ENCODE data around the gene NR0B1.

Gene NR0B1

GRCh38 chrX:30309139-30309571 lies at the start of gene NR0B1:
NR0B1 (minus strand) TSS chrX:30309390; CDS start chrX:30309363, 27 bp downstream.
- DNase-seq = no peak

- DNase-seq = no peak
These were observed 40.8 kb upstream of the NR0B1 start for GRCh38 chrX:30349946-30350345.

GRCh38 chrX:30343206-30343605 lies 34.0 kb upstream of the NR0B1 start:
- DNase-seq = no peak

- no peak for DNase-seq
These were observed 31.6 kb upstream of the NR0B1 start for GRCh38 chrX:30340753-30341152.

GRCh38 chrX:30327762-30328161 lies 18.6 kb upstream of the NR0B1 start:
- DNase-seq = no peak

- DNase-seq = no peak
These were observed 8.1 kb upstream of the NR0B1 start for GRCh38 chrX:30317308-30317707.

GRCh38 chrX:30313322-30313721 lies 4.1 kb upstream of the NR0B1 start:
- DNase-seq = no peak

- no peak for DNase-seq
These were observed 3.7 kb upstream of the NR0B1 start for GRCh38 chrX:30312858-30313257.

- DNase-seq = no peak
These were observed 1.4 kb upstream of the NR0B1 start for GRCh38 chrX:30310429-30311206.

- no peak for DNase-seq
These were observed 689 bp downstream of the NR0B1 start for GRCh38 chrX:30308263-30309138.

- DNase-seq = no peak
These were observed 1.7 kb downstream of the NR0B1 start for GRCh38 chrX:30307466-30307865.

- DNase-seq = no peak
These were observed 4.3 kb downstream of the NR0B1 start for GRCh38 chrX:30304866-30305265.

- no peak for DNase-seq
These were observed 6.2 kb downstream of the NR0B1 start for GRCh38 chrX:30302956-30303355.

GRCh38 chrX:30301963-30302362 lies 7.2 kb downstream of the NR0B1 start:
- no peak for DNase-seq

GRCh38 chrX:30301208-30301607 lies 8.0 kb downstream of the NR0B1 start:
- DNase-seq = no peak

GRCh38 chrX:30296408-30297254 lies 12.6 kb downstream of the NR0B1 start:
- DNase-seq = no peak

GRCh38 chrX:30283456-30284200 lies 25.6 kb downstream of the NR0B1 start:
- DNase-seq = no peak

- no peak for DNase-seq
These were observed 26.7 kb downstream of the NR0B1 start for GRCh38 chrX:30282527-30282926.

GRCh38 chrX:30280428-30280827 lies 28.8 kb downstream of the NR0B1 start:
- no peak for DNase-seq

GRCh38 chrX:30278365-30278764 lies 30.8 kb downstream of the NR0B1 start:
- no peak for DNase-seq

- no peak for DNase-seq
These were observed 33.7 kb downstream of the NR0B1 start for GRCh38 chrX:30275498-30275897.

GRCh38 chrX:30270639-30271038 lies 38.6 kb downstream of the NR0B1 start:
- DNase-seq = no peak
